Measurements from ENCODE around the gene OR2T27.
"Not testable (repeated sequence)": the region's sequence is repeated elsewhere in the genome, so short reads cannot be mapped to it uniquely, and the experiment has no call there.

The OR2T27 gene

DNA sequence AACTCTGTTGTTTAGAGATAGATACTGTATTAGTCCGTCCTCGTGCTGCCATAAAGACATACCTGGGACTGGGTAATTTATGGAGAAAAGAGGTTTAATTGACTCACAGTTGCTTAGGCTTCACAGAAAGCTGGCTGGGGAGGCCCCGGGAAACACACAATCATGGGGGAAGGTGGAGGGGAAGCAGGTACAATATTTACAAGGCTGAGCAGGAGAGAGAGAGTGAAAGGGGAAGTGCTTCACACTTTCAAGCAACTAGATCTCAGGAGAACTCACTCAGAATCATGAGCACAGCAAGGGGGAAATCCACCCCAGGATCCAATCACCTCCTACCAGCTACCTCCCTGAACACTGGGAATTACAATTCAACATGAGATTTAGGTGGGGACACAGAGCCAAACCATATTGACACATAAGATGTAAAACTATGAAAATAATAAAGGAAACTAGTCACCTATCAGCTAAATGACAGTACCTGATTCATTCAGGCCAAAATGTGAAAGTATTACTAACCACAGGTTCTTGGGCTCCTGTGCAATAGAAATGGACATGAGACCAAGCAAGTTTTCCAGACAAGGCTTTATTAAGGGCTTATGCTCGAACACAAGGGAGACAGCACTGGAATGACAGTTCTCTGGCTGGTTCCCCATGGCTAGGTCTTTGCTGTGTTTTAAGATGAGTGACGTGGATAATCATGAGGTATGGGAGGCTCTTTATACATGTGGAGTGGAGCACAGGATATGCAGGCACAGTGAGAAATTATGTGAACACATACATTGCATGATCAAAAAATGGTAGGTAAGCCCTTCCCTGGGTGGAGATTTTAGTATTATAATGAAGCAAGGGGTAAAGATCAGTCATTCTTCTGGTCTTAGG is 8.4 kb upstream of the OR2T27 start:
- Mint-ChIP-seq H3K27ac (peak overlapping the region; percentile 98), H3K4me1 (peaks cover 22% of the 10 kb centered on the region)

DNA sequence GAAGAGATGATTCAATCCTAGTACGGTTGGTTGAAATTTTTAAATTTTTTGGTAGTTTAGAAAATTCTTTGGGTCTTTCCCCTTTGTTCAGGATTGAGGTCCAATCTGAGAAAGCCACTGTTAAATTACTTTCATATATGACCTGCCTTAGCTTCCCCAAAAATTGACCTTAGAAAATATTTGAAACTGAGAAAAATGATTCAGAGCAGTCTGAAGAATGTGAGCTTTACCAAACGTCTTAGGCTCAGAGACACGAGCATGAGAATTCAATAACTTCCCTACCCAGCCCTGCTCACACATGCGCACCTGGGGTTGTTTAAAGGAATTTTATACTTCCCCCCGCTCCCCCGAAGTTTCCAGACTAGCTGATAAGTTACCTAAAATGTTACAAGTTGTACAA is 1.5 kb upstream of the OR2T27 start:
- not testable (repeated sequence) for H3K27me3 Mint-ChIP-seq; H3K4me1 Mint-ChIP-seq; H3K36me3 Mint-ChIP-seq; H3K9me3 Mint-ChIP-seq; H3K27ac Mint-ChIP-seq; DNase-seq (ENCODE audit: low spot score in 2 of 2); H3K4me3 Mint-ChIP-seq; ATAC-seq (ENCODE audit: low read depth)

More for the DNA sequence above, 8.4 kb upstream of the OR2T27 start:
- ATAC-seq (ENCODE audit: low read depth) = peak; percentile 98
- H3K36me3 Mint-ChIP-seq, H3K27me3 Mint-ChIP-seq, H3K4me3 Mint-ChIP-seq, H3K9me3 Mint-ChIP-seq: not testable (repeated sequence)
- peak; percentile 30 to 56 for DNase-seq (ENCODE audit: low spot score in 2 of 2)

DNA sequence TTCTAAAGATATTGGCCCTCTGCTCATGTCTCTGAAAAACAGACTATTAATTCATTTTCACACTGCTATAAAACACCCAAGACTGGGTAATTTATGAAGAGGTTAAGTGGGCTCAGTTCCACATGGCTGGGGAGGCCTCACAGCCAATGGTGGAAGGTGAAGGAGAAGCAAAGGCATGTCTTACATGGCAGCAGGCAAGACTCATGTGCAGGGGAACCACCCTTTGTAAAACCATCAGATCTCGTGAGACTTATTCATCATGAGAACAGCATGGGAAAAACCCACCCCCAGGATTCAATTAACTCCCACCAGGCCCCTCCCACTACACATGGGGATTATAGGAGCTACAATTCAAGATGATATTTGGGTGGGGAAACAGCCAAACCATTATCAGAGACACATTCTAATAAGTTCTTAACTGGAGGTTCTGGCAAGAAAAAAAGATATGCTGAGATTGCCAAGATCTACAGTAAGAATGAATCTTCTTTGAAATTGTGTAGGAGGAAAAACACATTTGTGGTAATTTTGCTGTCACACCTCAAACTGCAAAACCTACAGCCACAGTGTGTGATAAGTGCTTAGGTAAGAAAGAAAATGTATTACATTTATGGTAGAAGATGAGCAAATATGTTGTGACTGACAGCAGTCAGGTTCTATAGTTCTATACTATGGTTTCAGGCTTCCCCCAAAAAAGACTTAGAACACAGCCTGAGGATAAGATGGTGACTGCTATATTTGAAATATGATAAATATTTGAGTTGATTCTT is 6.4 kb downstream of the OR2T27 start:
- not testable (repeated sequence) for H3K4me3 Mint-ChIP-seq; H3K9me3 Mint-ChIP-seq; H3K27ac Mint-ChIP-seq; H3K36me3 Mint-ChIP-seq; DNase-seq (ENCODE audit: low spot score in 2 of 2); ATAC-seq (ENCODE audit: low read depth); H3K27me3 Mint-ChIP-seq; H3K4me1 Mint-ChIP-seq

DNA sequence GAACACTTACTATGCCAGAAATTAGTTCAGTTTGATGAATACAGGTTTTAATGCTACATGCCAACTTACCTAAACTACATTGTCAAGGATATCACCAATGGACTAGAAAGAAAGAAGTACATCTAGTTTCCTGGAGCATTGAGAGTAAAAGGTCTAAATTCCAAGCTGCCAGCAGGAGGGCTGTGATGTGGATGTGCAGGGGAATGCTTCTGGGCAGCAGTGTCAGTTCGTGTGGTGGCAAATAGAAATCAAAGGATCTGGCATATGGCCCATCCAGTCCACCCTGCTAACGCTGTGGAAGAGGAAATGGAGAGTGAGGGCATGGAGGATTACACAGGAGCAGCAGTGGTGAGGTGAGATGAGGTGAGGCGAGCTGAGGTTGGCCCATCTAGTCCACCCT is 10.2 kb downstream of the OR2T27 start, which contains the start of gene OR2T35:
Gene OR2T35, minus strand, starts transcription at position 101 of the 400 bp plus-strand sequence. CDS start 6,020 bp downstream, outside the sequence.
- H3K4me3 Mint-ChIP-seq; H3K4me1 Mint-ChIP-seq; DNase-seq (ENCODE audit: low spot score in 2 of 2); H3K36me3 Mint-ChIP-seq; H3K27me3 Mint-ChIP-seq; H3K27ac Mint-ChIP-seq; ATAC-seq (ENCODE audit: low read depth); H3K9me3 Mint-ChIP-seq: not testable (repeated sequence)

DNA sequence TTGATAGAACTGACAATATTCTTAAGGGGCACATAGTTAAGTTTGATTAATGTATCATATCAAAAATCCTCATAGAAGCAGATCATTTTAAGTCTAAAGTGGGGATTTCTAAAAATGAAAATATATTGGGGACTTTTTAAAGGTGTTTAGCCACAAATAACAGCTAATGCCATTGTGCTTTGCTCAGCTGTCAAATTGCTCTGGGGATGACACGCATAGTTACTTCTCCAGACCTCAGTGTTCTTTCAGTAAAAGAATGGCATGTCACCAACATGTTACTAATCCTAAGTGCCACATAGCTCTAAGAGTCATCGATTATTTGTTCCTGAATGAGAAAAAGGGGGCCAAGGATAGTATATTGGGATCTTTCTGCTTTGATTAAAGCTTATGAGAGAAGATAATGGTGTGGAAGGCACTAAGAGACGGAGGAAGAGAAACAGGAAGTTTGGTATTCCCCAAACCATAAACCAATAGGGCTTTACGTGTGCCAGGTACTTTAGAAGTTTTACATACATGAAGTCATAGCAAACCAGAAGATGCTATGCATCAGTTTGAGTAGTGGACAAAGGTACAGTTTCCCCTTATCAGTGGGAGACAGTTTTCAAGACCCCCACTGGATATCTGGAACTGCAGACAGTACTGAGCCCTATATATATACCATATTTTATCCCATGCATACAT is 12.2 kb downstream of the OR2T27 start:
- DNase-seq (ENCODE audit: low spot score in 2 of 2); H3K9me3 Mint-ChIP-seq; H3K27me3 Mint-ChIP-seq; H3K4me1 Mint-ChIP-seq; H3K4me3 Mint-ChIP-seq; H3K27ac Mint-ChIP-seq; H3K36me3 Mint-ChIP-seq: not testable (repeated sequence)
- ATAC-seq (ENCODE audit: low read depth) = peak; percentile 92

DNA sequence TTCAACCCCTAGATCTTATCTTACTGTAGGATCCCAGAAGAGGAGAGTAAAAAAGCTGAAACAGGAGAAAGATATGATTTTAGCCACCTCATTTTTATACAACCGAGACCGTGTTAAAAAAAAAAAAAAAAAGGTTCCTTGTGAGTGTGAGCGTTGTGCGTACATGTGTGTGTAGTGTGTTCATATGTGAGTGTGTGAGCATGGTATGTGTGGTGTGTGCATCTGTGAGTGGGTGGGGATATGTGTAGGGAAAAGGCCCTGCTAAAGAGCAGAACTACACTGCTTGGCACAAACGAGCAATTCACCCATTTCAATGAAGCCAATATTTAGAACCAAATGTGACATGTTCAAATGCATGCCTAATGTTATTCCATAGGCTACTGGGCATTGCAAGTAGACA is 13.7 kb downstream of the OR2T27 start:
- H3K4me1 Mint-ChIP-seq; H3K9me3 Mint-ChIP-seq; H3K4me3 Mint-ChIP-seq; H3K27me3 Mint-ChIP-seq; H3K27ac Mint-ChIP-seq; DNase-seq (ENCODE audit: low spot score in 2 of 2); H3K36me3 Mint-ChIP-seq; ATAC-seq (ENCODE audit: low read depth): not testable (repeated sequence)

DNA sequence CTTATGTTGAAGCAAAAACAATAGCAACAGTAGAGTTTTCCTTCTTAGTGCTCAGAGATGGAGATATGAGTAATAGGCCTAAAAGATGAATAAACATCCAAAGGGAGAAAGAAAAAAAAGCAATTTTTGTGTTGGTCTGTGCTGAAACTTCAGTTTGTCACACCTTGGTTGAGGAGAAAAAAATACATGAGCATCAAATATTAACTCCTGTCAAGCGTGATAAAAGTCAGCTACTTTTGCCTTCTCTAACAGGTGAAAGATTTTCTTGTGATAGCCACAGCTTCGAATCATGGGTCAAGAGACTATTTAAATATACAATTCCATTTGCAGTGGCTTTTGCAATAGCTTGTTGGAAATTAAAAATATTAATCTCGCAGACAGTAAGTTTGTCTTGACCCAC is 14.4 kb downstream of the OR2T27 start:
- not testable (repeated sequence) for ATAC-seq (ENCODE audit: low read depth); H3K9me3 Mint-ChIP-seq; H3K4me1 Mint-ChIP-seq; H3K4me3 Mint-ChIP-seq; H3K36me3 Mint-ChIP-seq; H3K27ac Mint-ChIP-seq; H3K27me3 Mint-ChIP-seq; DNase-seq (ENCODE audit: low spot score in 2 of 2)

DNA sequence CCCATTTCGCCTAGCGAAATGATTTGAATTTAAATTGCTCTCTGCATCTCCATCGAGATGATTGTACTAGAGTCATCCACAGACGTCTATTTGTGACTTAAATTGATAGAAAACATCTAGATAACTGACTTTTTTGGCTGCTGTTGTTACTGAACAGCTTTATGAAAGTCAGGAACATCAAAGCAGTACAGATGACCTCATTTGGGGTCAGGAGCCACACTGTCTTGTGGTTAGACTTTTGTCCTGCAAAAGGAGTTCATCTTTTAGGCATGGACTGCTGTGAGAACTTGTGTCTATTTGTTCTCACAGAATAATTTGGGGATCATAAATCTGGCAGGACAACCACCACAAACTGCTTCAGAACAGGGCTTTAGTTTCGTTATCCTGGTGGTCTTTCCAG is 15.7 kb downstream of the OR2T27 start:
- not testable (repeated sequence) for H3K36me3 Mint-ChIP-seq; H3K9me3 Mint-ChIP-seq; ATAC-seq (ENCODE audit: low read depth); H3K4me1 Mint-ChIP-seq; DNase-seq (ENCODE audit: low spot score in 2 of 2); H3K27ac Mint-ChIP-seq; H3K4me3 Mint-ChIP-seq; H3K27me3 Mint-ChIP-seq

DNA sequence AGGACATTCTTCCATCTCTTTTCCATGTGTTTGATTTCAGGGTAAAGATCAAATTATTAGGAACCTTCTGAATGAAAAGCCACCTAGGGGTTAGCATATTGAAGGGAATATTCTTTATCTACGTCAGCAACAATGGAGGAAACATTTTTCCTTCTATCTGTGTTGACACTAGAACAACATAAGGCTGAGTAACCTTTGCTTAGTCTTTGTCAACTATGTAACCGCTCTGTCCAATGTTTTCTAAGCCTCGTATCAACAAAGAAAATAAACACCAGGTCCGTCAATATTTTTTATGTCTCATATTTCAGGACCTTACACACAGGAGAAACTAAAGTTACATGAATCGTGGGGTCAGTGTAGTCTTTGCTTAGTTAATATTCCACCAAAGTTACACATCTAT is 18.7 kb downstream of the OR2T27 start:
- not testable (repeated sequence) for H3K4me3 Mint-ChIP-seq; H3K36me3 Mint-ChIP-seq; H3K27ac Mint-ChIP-seq; H3K4me1 Mint-ChIP-seq; ATAC-seq (ENCODE audit: low read depth); H3K9me3 Mint-ChIP-seq; H3K27me3 Mint-ChIP-seq; DNase-seq (ENCODE audit: low spot score in 2 of 2)

DNA sequence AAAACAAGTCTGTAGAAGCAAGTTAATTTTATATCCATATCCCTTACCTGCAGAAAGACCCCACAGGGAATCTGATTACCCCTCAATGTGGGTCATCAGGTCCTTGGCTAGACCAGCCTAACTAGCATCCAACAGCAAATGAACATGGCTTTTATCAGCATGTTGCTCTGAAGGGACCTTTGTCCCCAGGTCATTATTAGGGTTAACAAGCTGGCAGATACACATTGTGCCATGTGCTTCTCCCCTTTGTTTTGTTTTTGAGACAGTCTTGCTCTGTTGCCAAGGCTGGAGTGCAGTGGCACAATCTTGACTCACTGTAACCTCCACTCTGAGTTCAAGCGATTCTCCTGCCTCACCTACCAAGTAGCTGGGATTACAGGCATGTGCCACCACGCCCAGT is 20.3 kb downstream of the OR2T27 start, which contains the start of gene OR2T11:
Gene OR2T11, minus strand, starts transcription at position 101 of the 400 bp plus-strand sequence. CDS start 7,963 bp downstream, outside the sequence.
- not testable (repeated sequence) for H3K9me3 Mint-ChIP-seq; H3K4me1 Mint-ChIP-seq; H3K27me3 Mint-ChIP-seq; H3K27ac Mint-ChIP-seq; ATAC-seq (ENCODE audit: low read depth); H3K36me3 Mint-ChIP-seq; H3K4me3 Mint-ChIP-seq; DNase-seq (ENCODE audit: low spot score in 2 of 2)

DNA sequence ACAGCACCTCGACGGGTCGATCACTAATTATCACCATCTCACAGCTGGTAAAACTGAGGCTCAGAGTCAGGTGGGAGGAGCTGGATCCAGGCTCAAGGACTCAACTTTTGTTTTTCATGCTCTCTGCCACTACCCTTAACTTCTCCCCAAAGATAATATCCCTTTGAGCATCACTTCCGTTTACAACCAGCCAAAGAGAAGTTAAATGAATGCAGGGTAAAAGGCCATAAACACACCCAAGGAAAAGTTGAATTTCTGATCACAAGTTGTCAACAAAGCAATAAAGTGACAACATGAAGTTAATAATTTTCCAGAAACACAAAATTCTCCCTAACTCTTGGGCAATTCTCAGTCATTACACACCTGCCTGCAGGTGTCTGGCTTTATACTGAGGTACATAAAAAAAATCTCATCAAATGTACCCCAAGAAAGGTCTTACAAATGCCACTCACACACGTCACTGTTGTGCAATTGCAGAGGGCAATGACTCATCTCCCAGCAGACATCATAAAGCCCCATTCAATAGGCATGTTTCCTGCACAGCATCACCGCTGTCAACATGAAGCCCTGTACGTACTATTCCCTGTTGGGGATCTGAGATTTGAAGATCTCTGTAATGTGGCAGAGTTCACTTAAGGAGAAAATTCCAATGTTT is 23.8 kb downstream of the OR2T27 start:
- Mint-ChIP-seq H3K27me3 (no peaks in the 10 kb centered on the region), H3K9me3 (no peaks in the 10 kb centered on the region), H3K4me1 (peaks cover 5% of the 10 kb centered on the region), H3K36me3 (peaks cover 4% of the 10 kb centered on the region), H3K27ac (no peak overlapping the region), H3K4me3 (no peak overlapping the region)
- DNase-seq (ENCODE audit: low spot score in 2 of 2) (no peak), ATAC-seq (ENCODE audit: low read depth) (no peak)

DNA sequence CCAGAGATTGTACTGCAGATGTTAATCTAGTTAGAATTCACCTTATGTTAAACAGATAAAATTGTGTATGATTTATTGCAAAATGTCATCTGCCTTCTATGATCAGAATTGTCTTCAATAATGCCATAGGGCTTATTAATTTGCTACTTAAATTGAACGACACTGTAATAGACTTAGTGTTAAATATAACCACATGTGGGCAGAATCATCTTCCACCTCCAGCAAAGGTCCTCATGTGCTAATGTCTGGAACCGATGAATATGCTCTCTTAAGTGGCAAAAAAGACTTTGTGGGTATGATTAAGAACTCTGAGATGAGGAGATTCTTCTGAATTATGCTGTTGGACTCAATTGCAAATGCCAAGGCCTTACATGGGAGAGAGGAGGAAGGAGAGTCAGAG is 24.8 kb downstream of the OR2T27 start:
- H3K36me3 Mint-ChIP-seq = peaks cover 4% of the 10 kb centered on the region

DNA sequence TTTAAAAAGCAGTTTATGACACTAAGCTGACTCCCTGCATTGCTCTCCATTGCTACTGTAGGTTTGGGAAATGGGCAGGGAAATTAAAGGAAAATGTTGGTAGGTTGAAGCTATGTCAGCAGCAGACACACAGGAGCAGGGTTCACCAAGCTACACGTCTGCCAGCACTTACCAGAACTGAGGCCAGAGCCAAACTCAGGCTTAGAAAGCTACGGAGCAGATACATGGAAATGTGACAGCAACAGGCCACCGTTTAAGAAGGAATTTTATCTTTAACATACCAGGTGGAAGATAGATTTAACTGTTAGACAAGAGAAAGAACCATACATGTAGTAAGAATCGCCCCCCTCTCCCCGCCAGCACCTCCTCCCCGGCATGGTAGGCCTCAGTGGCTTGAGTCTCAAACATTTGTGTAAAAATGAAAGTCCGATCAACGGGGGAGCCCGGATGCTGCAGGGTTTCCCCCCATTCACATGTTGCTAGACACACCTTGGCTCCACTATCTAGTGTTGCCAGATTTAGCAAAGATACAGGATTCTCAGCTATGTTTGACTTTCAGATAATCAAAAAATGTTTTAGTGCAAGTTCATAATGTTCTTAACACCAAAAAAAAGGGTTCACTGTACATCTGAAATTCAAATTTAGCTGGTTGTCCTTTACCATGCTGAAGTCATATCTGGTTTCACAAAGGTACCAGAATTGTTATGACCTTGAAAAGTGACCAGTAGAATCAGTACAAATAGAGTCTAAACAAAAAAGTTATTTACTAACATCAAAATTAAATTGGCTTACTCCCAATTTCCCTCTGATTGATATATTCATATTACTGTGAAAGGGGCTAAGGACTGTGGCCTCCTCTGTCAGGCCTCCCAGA is 27.1 kb downstream of the OR2T27 start:
- peak in 1 of 2 donors; percentile 12 for DNase-seq (ENCODE audit: low spot score in 2 of 2)
- Mint-ChIP-seq H3K27ac (peak overlapping the region; percentile 73), H3K4me3 (peak overlapping the region; percentile 48), H3K27me3 (no peaks in the 10 kb centered on the region), H3K9me3 (no peaks in the 10 kb centered on the region), H3K36me3 (peaks cover 4% of the 10 kb centered on the region), H3K4me1 (peaks cover 5% of the 10 kb centered on the region)
- ATAC-seq (ENCODE audit: low read depth) = peak; percentile 86

More for the DNA sequence above, 24.8 kb downstream of the OR2T27 start:
- no peaks in the 10 kb centered on the region for H3K9me3 Mint-ChIP-seq
- H3K27me3 Mint-ChIP-seq = no peaks in the 10 kb centered on the region
- H3K4me1 Mint-ChIP-seq = peaks cover 5% of the 10 kb centered on the region
- DNase-seq (ENCODE audit: low spot score in 2 of 2) (no peak), ATAC-seq (ENCODE audit: low read depth) (no peak)
- no peak overlapping the region for H3K4me3 Mint-ChIP-seq
- no peak overlapping the region for H3K27ac Mint-ChIP-seq
